Measurements from ENCODE around the gene ACTR3C.
"Not testable (repeated sequence)": the region's sequence is repeated elsewhere in the genome, so short reads cannot be mapped to it uniquely, and the experiment has no call there.

Gene ACTR3C

DNA sequence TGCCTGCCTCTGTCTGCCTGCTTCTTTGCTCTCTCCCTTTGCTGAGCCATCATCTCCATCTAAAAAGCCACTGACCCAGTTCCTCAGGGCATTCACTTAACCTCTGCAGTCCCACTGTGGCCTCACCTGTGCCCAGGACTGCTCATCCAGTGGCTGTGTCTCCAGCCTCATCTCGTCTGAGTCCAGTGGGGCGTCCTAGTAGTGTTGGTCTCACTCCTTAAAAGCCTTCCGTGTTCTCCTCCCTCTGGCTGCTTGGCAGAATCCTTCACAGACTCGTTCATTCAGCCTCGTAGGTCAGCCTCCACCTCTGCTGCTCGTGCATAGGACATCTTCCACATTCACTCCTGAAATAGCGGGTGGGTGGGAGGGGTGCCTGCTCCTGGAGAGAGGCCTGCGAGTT is 10.8 kb upstream of the ACTR3C start:
- DNase-seq: no peak

DNA sequence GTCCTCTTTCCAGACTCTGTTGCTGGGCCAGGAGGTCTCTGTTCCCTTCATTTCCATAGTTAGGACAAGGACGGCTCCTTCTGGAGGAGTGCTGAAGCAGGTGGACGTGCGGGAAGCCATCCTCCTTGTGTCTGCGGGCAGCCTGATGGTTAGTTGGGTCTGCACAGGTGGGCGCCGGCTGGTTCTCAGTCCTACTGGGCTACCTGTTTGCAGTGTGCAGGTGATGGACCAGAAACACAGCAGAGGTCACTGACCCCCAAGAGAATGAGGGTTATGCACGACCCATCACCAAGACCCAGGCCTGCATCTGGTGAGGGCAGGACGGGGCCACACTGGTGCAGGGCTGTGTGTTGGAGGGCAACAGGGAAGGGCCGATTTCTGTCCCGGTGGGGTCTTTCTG is 10.3 kb upstream of the ACTR3C start:
- no peak for DNase-seq

DNA sequence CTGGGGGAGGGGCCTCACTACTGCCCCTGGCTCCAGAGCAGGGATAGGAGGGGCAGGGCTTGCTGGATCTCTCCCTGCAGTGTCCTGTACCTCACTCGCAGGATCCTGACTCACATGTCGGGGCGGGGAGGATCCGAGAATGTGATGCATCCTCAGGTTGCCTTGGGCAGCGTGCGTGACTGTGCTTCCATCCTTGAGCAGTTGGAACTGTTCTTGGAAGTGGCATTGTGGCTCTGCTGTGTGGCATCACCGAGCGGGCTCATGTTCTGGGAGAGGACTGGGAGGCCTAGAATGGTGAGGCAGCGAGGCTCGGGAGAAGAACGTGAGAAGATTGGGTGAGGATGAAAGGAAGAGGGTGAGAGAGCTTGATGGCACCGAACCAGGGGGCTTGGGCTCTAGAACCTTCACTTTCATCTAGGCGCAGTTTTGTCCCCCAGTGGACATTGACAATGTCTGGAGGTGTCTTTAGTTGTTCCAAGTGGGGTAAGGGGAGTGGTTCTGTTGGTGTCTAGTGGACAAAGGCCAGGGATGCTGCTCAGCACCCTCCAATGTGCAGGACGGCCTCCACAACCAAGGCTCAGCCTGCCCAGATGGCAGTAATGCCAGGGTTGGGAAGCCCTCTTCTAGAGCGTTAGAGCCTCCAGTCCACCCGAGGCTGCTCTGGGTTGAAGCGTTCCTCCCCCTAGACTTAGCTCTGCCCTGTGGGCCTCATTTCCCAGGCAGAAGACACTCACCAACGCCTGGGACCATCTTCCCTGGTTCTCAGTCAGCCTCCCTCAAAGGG is 9.7 kb upstream of the ACTR3C start:
- DNase-seq: no peak

DNA sequence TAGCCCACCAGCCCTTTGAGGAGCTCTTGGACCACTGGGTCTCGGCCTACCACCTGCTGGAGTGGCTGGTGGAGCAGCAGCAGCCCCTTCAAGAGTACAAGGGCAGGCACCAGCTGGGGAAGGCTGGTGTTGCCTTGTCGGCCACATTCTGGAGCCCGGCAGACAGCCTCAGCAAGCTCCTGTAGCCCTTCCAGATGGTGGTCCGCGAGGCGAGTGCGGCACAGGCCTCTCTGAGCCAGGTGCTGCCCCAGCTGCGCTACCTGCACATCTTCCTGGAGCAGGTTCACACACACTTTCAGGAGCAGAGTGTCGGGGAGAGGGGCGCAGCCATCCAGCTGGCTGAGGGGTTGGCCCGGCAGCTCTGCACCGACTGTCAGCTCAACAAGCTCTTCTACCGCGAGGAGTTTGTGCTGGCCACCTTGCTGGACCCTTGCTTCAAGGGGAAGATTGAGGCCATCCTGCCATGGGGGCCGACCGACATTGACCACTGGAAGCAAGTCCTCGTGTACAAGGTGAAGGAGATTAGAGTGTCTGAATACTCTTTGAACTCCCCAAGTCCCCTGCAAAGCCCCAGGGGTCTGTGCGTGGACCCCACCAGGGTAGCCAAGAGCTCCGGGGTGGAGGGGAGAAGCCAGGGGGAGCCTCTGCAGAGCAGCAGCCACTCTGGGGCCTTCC is 7.0 kb upstream of the ACTR3C start:
- no peak for DNase-seq

- no peak for DNase-seq
These were observed 6.2 kb upstream of the ACTR3C start for GRCh38 chr7:150329331-150330120.

GRCh38 chr7:150327308-150327707 is 4.0 kb upstream of the ACTR3C start:
- no peak for DNase-seq

DNA sequence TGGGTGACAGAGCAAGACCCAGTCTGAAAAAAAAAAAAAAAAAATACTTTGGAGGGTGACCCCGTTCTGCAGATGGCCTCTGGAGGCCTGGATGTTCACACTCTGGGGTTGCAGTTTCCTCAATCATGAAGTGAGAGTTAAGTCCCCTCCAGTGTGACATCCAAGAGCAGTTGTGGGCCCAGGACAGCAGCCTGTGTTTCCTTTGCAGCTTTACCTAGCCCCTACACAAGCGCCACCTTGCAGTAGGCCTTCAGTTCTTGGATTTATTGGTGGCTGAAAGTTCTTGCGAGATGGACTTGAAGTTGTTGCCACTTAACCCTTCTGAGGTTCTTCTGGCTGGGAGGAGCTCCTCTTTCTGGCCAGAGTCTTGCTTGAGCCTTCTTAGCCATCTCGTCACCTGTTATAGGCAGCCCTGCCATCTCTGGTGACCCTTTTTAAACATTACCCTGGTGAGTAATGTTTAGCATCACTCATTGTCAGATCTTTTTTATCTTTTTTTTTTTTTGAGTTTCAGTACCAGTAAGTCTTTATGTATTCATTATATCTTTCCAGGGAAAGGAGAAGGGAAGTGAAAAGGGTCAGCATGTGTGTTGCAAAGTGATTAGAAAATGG is 3.4 kb upstream of the ACTR3C start:
- no peak for DNase-seq

- DNase-seq: no peak
These were observed 2.6 kb upstream of the ACTR3C start for GRCh38 chr7:150325901-150326300.

- DNase-seq: no peak
These were observed 1.8 kb upstream of the ACTR3C start for GRCh38 chr7:150325110-150325611.

GRCh38 chr7:150324373-150324961 is 1.1 kb upstream of the ACTR3C start:
- DNase-seq: no peak

GRCh38 chr7:150323682-150324372 is 482 bp upstream of the ACTR3C start:
- no peak for DNase-seq

DNA sequence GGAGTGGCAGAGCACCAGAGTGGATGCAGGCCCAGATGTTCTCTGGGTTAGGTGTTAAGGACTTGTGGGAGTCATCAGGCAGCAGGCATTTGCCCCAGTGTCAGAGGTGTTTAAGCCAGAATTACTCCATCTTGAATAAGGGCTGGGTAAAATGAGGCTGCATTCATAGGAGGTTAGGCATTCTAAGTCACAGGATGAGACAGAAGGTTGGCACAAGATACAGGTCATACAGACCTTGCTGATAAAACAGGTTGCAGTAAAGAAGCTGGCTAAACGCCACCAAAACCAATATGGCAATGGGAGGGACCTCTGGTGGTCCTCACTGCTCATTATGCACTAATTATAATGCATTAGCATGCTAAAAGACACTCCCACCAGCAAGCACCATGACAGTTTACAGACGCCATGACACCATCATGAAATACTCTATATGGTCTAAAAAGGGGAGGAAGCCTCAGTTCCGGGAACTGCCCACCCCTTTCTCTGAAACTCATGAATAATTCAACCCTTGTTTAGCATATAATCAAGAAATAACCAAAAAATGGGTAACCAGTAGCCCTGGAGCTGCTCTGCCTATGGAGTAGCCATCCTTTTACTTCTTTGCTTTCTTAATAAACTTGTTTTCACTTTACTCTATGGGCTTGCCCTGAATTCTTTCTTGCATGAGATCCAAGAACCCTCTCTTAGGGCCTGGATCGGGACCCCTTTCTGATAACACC is 1.1 kb downstream of the ACTR3C start:
- DNase-seq: peak; percentile 56

- no peak for DNase-seq
These were observed 1.6 kb downstream of the ACTR3C start for GRCh38 chr7:150321788-150322113.

- no peak for DNase-seq
These were observed 5.4 kb downstream of the ACTR3C start for GRCh38 chr7:150317748-150318444.

DNA sequence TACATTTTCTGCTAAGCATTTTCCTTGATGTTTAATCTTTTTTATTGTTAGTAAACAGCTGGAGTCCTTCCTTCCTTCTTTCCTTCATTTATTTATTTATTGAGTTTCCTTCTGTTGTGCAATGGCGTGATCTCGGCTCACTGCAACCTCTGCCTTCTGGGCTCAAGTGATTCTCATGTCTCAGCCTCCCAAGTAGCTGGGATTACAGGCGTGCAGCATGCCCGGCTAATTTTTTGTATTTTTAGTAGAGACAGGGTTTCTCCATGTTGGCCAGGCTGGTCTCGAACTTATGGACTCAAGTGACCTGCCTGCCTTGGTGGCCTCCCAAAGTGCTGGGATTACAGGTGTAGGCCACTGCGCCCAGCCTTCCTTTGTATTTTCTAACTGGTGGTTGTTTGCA is 6.4 kb downstream of the ACTR3C start:
- not testable (repeated sequence) for DNase-seq

DNA sequence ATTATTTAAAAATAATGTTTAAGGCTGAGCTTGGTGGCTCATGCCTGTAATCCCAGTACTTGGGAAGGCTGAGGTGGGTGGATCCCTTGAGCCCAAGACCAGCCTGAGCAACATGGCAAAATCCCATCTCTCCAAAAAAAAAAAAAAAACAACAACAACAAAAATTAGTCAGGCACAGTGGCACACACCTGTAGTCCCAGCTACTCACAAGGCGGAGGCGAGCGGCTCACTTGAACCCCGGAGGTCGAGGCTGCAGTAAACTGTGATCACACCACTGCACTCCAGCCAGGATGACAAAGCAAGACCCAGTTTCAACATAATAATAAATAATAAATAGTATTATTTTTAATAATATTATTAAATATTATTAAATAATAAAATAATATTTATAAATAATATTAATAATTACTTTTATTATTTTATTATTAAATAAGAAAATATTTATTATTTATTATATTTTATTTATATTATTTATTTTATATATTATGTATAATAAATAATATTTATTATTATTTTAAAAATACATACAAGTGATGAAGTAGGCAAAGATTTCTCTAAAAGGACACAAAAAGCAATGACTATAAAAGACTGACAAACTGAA is 8.6 kb downstream of the ACTR3C start:
- DNase-seq: no peak

- no peak for DNase-seq
These were observed 9.5 kb downstream of the ACTR3C start for GRCh38 chr7:150313870-150314269.

GRCh38 chr7:150313367-150313809 is 10.0 kb downstream of the ACTR3C start:
- no peak for DNase-seq

DNA sequence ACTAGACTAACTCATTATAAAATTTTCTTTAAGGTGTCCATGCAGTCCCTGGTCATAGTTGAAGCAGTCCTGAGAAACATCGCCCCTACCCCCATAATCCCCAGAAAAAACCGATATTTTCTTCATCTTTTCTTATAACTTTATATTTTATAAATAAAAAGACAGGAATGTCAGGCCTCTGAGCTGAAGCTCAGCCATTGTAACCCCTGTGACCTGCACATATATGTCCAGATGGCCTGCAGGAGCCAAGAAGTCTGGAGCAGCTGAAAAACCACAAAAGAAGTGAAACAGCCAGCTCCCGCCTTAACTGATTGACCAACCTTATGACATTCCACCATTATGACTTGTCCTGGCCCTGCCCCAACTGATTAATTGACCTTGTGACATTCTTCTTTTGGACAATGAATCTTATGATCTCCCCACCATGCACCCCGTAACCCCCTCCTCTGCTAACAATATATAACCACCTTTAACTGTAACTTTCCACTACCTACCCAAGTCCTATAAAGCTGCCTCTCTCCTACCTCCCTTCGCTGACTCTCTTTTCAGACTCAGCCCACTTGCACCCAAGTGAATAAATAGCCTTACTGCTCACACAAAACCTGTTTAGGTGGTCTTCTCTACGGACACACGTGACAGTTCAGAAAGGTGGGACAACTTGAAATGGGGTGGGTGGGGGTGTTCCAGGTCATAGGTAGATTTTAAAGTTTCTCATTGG is 10.5 kb downstream of the ACTR3C start:
- not testable (repeated sequence) for DNase-seq

- no peak for DNase-seq
These were observed 11.6 kb downstream of the ACTR3C start for GRCh38 chr7:150311711-150312110.

Data from activated T-cell treated with anti-CD3 and anti-CD28 coated beads for 4 hours (primary cell).